Dedifferentiated amniotic fluid mesenchymal stem cell (primary cell): ENCODE data around the gene ACOX3.
"Not testable (repeated sequence)": the region's sequence is repeated elsewhere in the genome, so short reads cannot be mapped to it uniquely, and the experiment has no call there.

Source experiments
- DNase-seq: peaks from one replicate; pipeline ENCODE4 v3.0.0-alpha.2; 2016; ENCODE audit errors: extremely low spot score

Gene ACOX3

GRCh38 chr4:8440492-8441311 lies at the start of gene ACOX3, which contains the start of gene TRMT44:
TSS of gene ACOX3 (minus strand) at chr4:8440723. CDS start at chr4:8416521, 24,202 bp downstream.
TSS of gene TRMT44 (plus strand) at chr4:8440777. CDS start at chr4:8440823, 46 bp downstream.
- DNase-seq, result peak; percentile 85

- no peak for DNase-seq
Measured at GRCh38 chr4:8488791-8489369, 48.4 kb upstream of the ACOX3 start.

- DNase-seq, result not testable (repeated sequence)
Measured at GRCh38 chr4:8486643-8487042, 46.1 kb upstream of the ACOX3 start.

- no peak for DNase-seq
Measured at GRCh38 chr4:8480221-8480620, 39.7 kb upstream of the ACOX3 start.

GRCh38 chr4:8478801-8479744 lies 38.5 kb upstream of the ACOX3 start:
- DNase-seq, result no peak

- no peak for DNase-seq
Measured at GRCh38 chr4:8478371-8478770, 37.8 kb upstream of the ACOX3 start.

- no peak for DNase-seq
Measured at GRCh38 chr4:8477676-8478075, 37.2 kb upstream of the ACOX3 start.

GRCh38 chr4:8477095-8477635 lies 36.6 kb upstream of the ACOX3 start:
- no peak for DNase-seq

GRCh38 chr4:8475751-8476575 lies 35.4 kb upstream of the ACOX3 start:
- DNase-seq, result no peak

- DNase-seq, result no peak
Measured at GRCh38 chr4:8474856-8475255, 34.3 kb upstream of the ACOX3 start.

- no peak for DNase-seq
Measured at GRCh38 chr4:8473920-8474590, 33.5 kb upstream of the ACOX3 start.

GRCh38 chr4:8473198-8473919 lies 32.8 kb upstream of the ACOX3 start:
- DNase-seq, result no peak

- DNase-seq, result peak; percentile 84
Measured at GRCh38 chr4:8472689-8473197, 32.2 kb upstream of the ACOX3 start.

GRCh38 chr4:8472158-8472688 lies 31.7 kb upstream of the ACOX3 start:
- DNase-seq, result no peak

- DNase-seq, result no peak
Measured at GRCh38 chr4:8471211-8471875, 30.8 kb upstream of the ACOX3 start.

- no peak for DNase-seq
Measured at GRCh38 chr4:8470451-8471024, 30.0 kb upstream of the ACOX3 start.

GRCh38 chr4:8469550-8469949 lies 29.0 kb upstream of the ACOX3 start:
- no peak for DNase-seq
